DOHH2 (cell line): ENCODE results near the gene GRM5.
"Not testable (repeated sequence)": the region's sequence is repeated elsewhere in the genome, so short reads cannot be mapped to it uniquely, and the experiment has no call there.

Experiments used
- CTCF ChIP-seq: fragments of 200-600 bp; sonication (generic); IDR thresholded peaks from one replicate; pipeline ENCODE4 v1.5.1; 2014; ENCODE audit warnings: antibody characterized with exemption, mild to moderate bottlenecking, low read depth, low read length; ENCODE audit not compliant: poor library complexity, severe bottlenecking
- EZH2phosphoT487 ChIP-seq: fragments of 200-600 bp; sonication (generic); IDR thresholded peaks from 2 replicates; pipeline ENCODE4 v1.6.1; 2017; ENCODE audit warnings: borderline replicate concordance, mild to moderate bottlenecking, antibody characterized with exemption, low read length, moderate library complexity, mixed read lengths

GRCh38 chr11:89084951-89085350, 19.2 kb upstream of the GRM5 start:
- TF ChIP-seq CTCF, EZH2phosphoT487: not testable (repeated sequence)
